Aorta (tissue), 5 donors: Measurements from ENCODE around the gene GSPT1. TPM values are rescaled to one million over a fixed set of nuclear protein-coding genes. Genes with fewer than 3 reads are reported as not detected.

Experiments
- ATAC-seq: fragments of 200-7000 bp; cut with Tn5 transposase; one replicate; pipeline ENCODE4 v1.9.1; 2022; ENCODE audit warnings: moderate library complexity; ENCODE audit not compliant: low FRiP score
- DNase-seq, 2 donors: peaks; one replicate each; pipeline ENCODE4 v3.0.0-alpha.2; 2020
- H3K27ac ChIP-seq, 2 donors: one replicate each; pipeline ENCODE4 v1.5.1; 2013; ENCODE audit warnings: low read length in 2 of 2, mild to moderate bottlenecking in 2 of 2, moderate library complexity in 2 of 2, control low read depth in 1 of 2, inconsistent platforms in 1 of 2, low read depth in 1 of 2
- H3K27me3 ChIP-seq, 2 donors: one replicate each; pipeline ENCODE4 v1.6.1; 2013; ENCODE audit warnings: control low read depth in 1 of 2, low read length in 1 of 2, mild to moderate bottlenecking in 1 of 2, moderate library complexity in 1 of 2; ENCODE audit not compliant: insufficient read depth in 2 of 2, control insufficient read depth in 1 of 2
- H3K36me3 ChIP-seq, 2 donors: one replicate each; pipeline ENCODE4 v1.6.1; 2013; ENCODE audit warnings: control low read depth in 1 of 2, low read length in 1 of 2, mild to moderate bottlenecking in 1 of 2; ENCODE audit not compliant: insufficient read depth in 2 of 2, control insufficient read depth in 1 of 2
- H3K4me1 ChIP-seq, 2 donors: one replicate each; pipeline ENCODE4 v1.6.1; 2013; ENCODE audit warnings: low read length in 2 of 2, control low read depth in 1 of 2, mild to moderate bottlenecking in 1 of 2, moderate library complexity in 1 of 2; ENCODE audit not compliant: insufficient read depth in 2 of 2, control insufficient read depth in 1 of 2
- H3K4me3 ChIP-seq, 2 donors: one replicate each; pipeline ENCODE4 v1.5.1; 2013; ENCODE audit warnings: low read length in 2 of 2, control low read depth in 1 of 2, mild to moderate bottlenecking in 1 of 2
- H3K9me3 ChIP-seq: one replicate; pipeline ENCODE4 v1.6.1; 2013; ENCODE audit warnings: mild to moderate bottlenecking, low read length; ENCODE audit not compliant: control insufficient read depth
- WGBS, 2 donors: extraction: QIAGEN DNeasy Blood & Tissue Kit; methylation state at CpG; one replicate each; pipeline ENCODE4 v1.1.7; 2013; 5-methylcytosine and 5-hydroxymethylcytosine counted together
- intact Hi-C, 2 donors: fragments of 100-400 bp; cut with DNase I; formaldehyde crosslinking; loops; one replicate each; pipeline versions ENCODE4 v1.14.2 to v1.15.0; 2022
- polyA plus RNA-seq, 2 donors: library from polyadenylated mRNA; stranded (reverse); fragments of 200-250 nt; gene quantifications; one replicate each; pipeline ENCODE4 v1.2.3, GENCODE V29; 2013
- total RNA-seq, 2 donors: library from RNA; stranded (reverse); fragmentation: NEBNext Ultra II Directional; extraction: Animal tissue kit (Norgen Biotek cat#: 25700); gene quantifications; one replicate each; pipeline ENCODE4 v1.2.1, GENCODE V29; 2021
- donor health status: healthy with polysubstance abuse.
- donor health status: Bipolar disorder and iron deficiency.
- donor health status: DM: no; HTN: no; CAD: no.
- donor health status: DM: no; HTN: no; CAD: no.
- donor health status: DM: yes; HTN: yes; CAD: no.

The GSPT1 gene
- total and polyA plus RNA-seq, 4 donors, result 28.7 to 77.7 (median 57.5) TPM

DNA sequence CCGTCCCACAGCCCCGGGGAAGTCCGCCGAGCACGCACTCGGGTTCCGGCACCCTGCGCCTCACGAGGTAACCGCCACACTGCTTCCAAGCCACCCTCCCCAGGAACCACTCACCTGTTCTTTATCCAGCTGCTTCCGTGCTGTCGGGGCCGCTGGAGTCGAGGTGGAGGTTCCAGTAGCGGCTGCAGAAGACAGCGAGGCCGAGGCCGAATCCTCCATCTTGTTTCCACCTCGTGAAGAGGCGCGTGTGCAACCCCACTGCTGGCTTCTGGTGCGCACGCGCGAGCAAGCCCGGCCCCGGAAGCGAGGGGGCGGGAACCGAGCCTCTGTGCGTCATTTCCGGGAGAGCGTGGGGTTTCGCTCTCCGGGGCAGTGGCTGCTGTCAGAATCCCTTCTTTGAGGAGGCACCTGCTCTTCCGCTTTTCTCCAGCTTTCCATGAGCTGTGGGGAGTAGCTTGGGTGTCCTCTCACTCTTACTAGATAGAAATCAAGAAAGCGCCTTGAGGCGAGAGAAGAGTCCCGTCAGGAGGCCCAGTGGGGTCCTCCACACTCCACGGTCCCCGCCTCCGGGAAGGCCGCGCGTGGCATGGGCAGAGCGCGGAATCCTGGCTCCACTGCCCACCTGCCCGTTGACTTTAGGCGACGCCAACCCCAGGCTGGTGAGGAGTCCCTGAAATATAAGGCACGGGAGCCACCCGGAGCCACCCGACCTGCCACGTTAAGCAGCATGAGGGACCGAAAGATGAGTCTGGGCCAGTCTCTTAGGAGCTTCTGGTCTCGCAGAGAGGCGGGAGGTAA is 64.3 kb downstream of the GSPT1 start, which contains the start of gene RSL1D1:
TSS of gene RSL1D1 (minus strand) at position 249 of the 798 bp plus-strand sequence. CDS start at position 219, 30 bp downstream.
- intact Hi-C loops, result no loop called here
- ATAC-seq (peak; percentile 98), DNase-seq (peak; percentile 93 to 97)
- H3K27ac ChIP-seq, result peak within 1 kb of the TSS in 1 of 2 donors; percentile 15
- no peaks in the 10 kb centered on the region for H3K9me3 ChIP-seq
- H3K4me3 ChIP-seq, result peak within 1 kb of the TSS; percentile 51 to 66
- WGBS, 2 donors, result 0% methylated on average over 56 to 57 of the region's 57 CpGs
- H3K27me3 ChIP-seq, result no peaks in the 10 kb centered on the region
- H3K4me1 ChIP-seq, result peaks cover 3 to 4% of the 10 kb centered on the region in 2 donors
- H3K36me3 ChIP-seq, result peaks cover 0 to under 1% of the 10 kb centered on the region in 2 donors

DNA sequence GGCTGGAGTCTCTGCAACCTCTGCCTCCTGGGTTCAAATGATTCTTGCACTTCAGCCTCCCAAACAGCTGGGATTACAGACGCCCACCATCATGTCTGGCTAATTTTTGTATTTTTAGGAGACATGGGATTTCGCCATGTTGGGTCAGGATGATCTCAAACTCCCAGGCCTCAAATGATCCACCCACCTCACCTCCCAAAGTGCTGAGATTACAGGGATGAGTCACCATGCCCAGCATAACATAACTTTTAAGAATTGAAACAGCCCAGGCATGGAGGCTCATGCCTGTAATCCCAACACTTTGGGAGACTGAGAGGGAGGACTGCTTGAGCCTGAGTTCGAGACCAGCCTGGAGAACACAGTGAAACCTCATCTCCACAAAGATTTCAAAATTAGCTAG is 66.9 kb downstream of the GSPT1 start:
- Histone ChIP-seq H3K27ac (no peak overlapping the region), H3K4me3 (no peak overlapping the region), H3K4me1 (peaks cover 0 to 3% of the 10 kb centered on the region in 2 donors), H3K36me3 (peaks cover 2 to 5% of the 10 kb centered on the region in 2 donors), H3K27me3 (no peaks in the 10 kb centered on the region), H3K9me3 (no peaks in the 10 kb centered on the region)
- intact Hi-C loops, result no loop called here
- ATAC-seq, result no peak
- WGBS, 2 donors, result 91 to 94% methylated on average over 3 of the region's 3 CpGs
- no peak for DNase-seq

DNA sequence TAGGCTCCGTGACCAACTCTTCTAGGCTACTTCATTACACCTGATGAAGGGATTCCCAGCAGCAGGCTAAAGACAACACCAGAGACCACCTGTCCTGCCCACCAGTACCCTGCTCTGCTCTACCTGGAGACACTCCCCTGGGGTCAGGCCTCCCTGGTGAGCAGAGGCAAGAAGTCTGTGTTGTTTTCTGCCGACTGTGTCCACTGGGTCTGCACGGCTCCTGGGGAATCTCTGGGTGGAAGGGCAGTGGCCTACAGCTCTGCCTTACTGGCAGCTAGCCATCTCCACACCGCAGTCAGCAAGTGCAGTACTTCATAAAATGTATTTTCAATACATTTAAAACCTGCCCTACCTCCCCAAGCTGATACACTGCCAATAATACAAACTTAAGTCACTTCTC is 71.3 kb downstream of the GSPT1 start:
- WGBS, 2 donors, result 87 to 89% methylated on average over 4 of the region's 4 CpGs
- peaks cover 0 to 3% of the 10 kb centered on the region in 2 donors for H3K4me1 ChIP-seq
- no peak overlapping the region for H3K4me3 ChIP-seq
- no peaks in the 10 kb centered on the region for H3K27me3 ChIP-seq
- intact Hi-C loops, result no loop called here
- H3K36me3 ChIP-seq, result peaks cover 12 to 18% of the 10 kb centered on the region in 2 donors
- ATAC-seq (no peak), DNase-seq (no peak)
- no peak overlapping the region for H3K27ac ChIP-seq
- H3K9me3 ChIP-seq, result no peaks in the 10 kb centered on the region

DNA sequence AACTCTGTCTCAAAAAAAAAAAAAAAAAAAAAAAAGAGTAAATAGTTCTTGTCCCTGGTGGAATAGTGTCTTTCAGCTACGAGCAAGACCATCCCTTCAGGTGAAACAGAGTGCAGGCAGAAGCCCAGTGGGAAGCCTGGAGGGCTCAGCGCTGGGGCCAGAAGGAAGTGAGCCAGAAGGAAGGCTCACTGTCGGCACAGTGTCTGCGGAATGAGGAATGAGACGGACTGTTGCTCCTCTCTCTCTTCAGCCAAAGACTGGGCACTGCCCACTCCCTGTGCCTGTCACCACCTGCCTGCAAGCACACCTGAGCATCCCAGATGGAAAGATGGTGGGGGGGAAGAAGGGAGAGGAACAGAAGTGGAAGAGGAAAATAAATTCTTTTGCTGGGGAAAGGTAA is 71.9 kb downstream of the GSPT1 start:
- no peak for ATAC-seq
- intact Hi-C loops, result no loop called here
- Histone ChIP-seq H3K4me1 (peaks cover 0 to 2% of the 10 kb centered on the region in 2 donors), H3K27me3 (no peaks in the 10 kb centered on the region), H3K36me3 (peaks cover 12 to 19% of the 10 kb centered on the region in 2 donors), H3K27ac (no peak overlapping the region), H3K4me3 (no peak overlapping the region), H3K9me3 (no peaks in the 10 kb centered on the region)
- 86 to 93% methylated on average over 5 of the region's 5 CpGs for WGBS, 2 donors
- no peak for DNase-seq

DNA sequence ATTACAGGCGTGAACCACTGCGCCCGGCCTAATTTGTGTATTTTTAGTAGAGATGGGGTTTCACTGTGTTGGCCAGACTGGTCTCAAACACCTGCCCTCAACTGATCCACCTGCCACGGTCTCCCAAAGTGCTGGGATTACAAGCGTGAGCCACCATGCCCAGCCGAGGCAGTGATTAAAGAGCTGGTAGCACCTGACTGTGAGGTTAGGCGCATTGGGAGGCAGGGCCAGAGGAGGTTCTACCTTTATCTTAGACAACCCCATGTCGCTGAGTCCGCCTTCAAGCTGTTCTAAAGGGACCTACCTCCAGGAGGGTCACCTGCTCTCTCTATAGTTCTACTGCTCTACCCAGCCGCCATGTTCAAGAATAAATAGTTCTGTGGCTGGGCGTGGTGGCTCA is 72.5 kb downstream of the GSPT1 start:
- DNase-seq (no peak), ATAC-seq (no peak)
- Histone ChIP-seq H3K4me1 (no peaks in the 10 kb centered on the region), H3K27ac (no peak overlapping the region), H3K36me3 (peaks cover 12 to 19% of the 10 kb centered on the region in 2 donors), H3K9me3 (no peaks in the 10 kb centered on the region), H3K27me3 (no peaks in the 10 kb centered on the region), H3K4me3 (no peak overlapping the region)
- intact Hi-C loops, result no loop called here
- WGBS, 2 donors, result 98% methylated on average over 11 of the region's 11 CpGs

DNA sequence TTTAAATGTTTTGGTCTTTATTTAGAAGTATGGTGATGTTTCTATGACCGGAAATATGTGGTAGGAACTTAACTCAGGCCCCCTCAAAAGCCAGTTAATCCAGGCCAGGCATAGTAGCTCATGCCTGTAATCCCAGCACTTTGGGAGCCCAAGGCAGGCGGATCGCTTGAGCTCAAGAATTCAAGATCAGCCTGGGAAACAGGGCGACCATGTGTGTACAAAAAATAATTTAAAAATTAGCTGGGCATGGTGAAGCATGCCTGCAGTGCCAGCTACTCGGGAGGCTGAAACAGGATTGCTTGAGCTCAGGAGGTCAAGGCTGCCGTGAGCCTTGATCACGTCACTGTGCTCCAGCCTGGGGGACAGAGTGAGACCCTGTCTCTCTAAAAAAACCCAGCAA is 74.7 kb downstream of the GSPT1 start:
- ATAC-seq (no peak), DNase-seq (no peak)
- Histone ChIP-seq H3K4me3 (no peak overlapping the region), H3K9me3 (no peaks in the 10 kb centered on the region), H3K27ac (no peak overlapping the region), H3K36me3 (peaks cover 12 to 16% of the 10 kb centered on the region in 2 donors), H3K4me1 (peaks cover 4% of the 10 kb centered on the region in 2 donors), H3K27me3 (no peaks in the 10 kb centered on the region)
- 91 to 92% methylated on average over 7 of the region's 7 CpGs for WGBS, 2 donors
- intact Hi-C loops, result no loop called here

DNA sequence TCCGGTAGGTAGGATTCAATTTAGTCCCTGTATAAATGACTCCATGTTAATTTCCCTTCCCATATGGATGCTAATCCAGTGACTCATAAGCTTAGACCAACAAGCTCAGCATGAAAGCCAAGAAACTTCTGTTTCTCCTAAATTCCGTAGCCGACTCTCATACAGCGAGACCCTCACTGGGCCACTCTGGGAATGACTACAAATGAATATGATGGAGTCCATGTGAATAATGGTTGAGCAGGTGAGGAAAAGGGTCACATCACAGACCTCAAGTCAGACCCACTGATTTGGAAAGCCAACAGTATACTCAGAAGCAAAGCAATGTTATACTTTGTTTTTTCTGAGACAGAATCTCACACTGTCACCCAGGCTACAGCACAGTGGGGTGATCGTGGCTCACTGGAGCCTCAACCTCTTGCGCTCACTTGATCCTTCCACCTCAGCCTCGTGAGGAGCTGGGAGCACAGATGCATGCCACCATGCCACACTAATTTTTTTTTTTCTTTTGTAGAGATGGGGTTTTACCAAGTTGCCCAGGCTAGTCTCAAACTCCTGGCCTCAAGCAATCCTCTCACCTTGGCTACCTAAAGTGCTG is 79.0 kb downstream of the GSPT1 start:
- ATAC-seq (no peak), DNase-seq (no peak)
- Histone ChIP-seq H3K9me3 (no peaks in the 10 kb centered on the region), H3K4me1 (peaks cover 4% of the 10 kb centered on the region in 2 donors), H3K27me3 (no peaks in the 10 kb centered on the region), H3K4me3 (no peak overlapping the region), H3K36me3 (peaks cover 3 to 16% of the 10 kb centered on the region in 2 donors), H3K27ac (peak overlapping the region; percentile 5 to 72)
- intact Hi-C loops, result no loop called here
- WGBS, 2 donors, result 35 to 38% methylated on average over 7 of the region's 7 CpGs

DNA sequence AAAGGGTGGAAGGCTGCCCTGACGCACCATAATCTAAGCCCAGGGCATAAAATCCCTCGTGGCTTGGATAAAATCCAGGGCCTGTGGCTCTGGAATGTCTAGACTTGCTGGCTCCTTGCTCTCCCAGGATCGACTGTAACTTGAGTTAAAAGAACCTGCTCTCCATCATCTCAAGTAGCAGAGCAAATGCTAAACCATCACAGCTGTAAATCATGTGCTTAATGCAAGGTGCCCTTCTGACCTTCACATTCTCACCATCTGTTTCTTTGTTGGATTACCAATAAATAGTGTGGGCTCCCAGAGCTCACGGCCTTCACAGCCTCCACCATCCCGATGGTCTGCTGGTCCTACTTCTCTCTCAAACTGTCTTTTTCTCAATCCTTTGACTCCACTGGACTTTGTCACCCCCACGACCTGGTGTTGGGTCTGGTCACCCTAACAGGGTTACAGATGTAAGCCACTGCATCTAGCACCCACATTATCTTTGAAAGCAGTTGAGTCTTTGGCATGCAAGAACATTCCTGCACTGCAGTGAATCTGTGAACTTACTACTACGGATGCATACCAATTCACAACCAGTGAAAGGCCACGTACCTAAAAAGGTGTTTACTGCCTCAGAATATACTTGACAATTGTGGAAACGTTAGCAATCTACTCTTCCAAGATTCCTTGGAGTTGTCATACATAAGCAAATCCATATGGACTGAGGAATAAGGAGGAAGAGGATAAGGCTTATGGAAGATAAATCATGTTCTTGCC is 79.7 kb downstream of the GSPT1 start:
- Histone ChIP-seq H3K4me3 (no peak overlapping the region), H3K27me3 (no peaks in the 10 kb centered on the region), H3K27ac (peak overlapping the region; percentile 5 to 92), H3K9me3 (no peaks in the 10 kb centered on the region), H3K36me3 (peaks cover 1 to 14% of the 10 kb centered on the region in 2 donors), H3K4me1 (peaks cover 4% of the 10 kb centered on the region in 2 donors)
- intact Hi-C loops, result no loop called here
- DNase-seq (peak in 1 of 2 donors; percentile 69), ATAC-seq (no peak)
- WGBS, 2 donors, result 30 to 32% methylated on average over 9 of the region's 9 CpGs
